ENCODE measurements around the gene CMC2. TPM values are rescaled to one million over a fixed set of nuclear protein-coding genes. Genes with fewer than 3 reads are reported as not detected.

CMC2 gene
- total and polyA plus RNA-seq, 2 of the 13 experiments (the other 11 are each of a cell fraction or from before 2014, with no cell fraction given), result 116 to 129 TPM

- TF ChIP-seq SKIL (CRISPR knock-in tag; IDR thresholded peaks at IDR 0.05; ENCODE audit: borderline replicate concordance), result peak; percentile 71; the same call in 1 of the 2 replicates
- no peak for TF ChIP-seq ZNF784 (CRISPR knock-in tag; IDR thresholded peaks at IDR 0.05; ENCODE audit: borderline replicate concordance)
- no peak for TF ChIP-seq TRIM22 (IDR thresholded peaks at IDR 0.05)
- TF ChIP-seq ZBTB10 (CRISPR knock-in tag; IDR thresholded peaks at IDR 0.05; ENCODE audit: borderline replicate concordance), result peak; percentile 91; the same call in 1 of the 2 replicates
- TF ChIP-seq ZSCAN29 (CRISPR knock-in tag; conservative IDR thresholded peaks at IDR 0.05), result peak; percentile 43
- no peak for TF ChIP-seq HDAC6 (IDR thresholded peaks at IDR 0.05; ENCODE audit: low read depth, low read length)
- TF ChIP-seq DMAP1 (CRISPR knock-in tag; IDR thresholded peaks at IDR 0.05), result peak; percentile 78
- TF ChIP-seq ZNF30 (CRISPR knock-in tag; IDR thresholded peaks at IDR 0.05), result no peak; the same call in 1 of the 2 replicates
- TF ChIP-seq GMEB2 (CRISPR knock-in tag; IDR thresholded peaks at IDR 0.05; ENCODE audit: low read depth), result peak; percentile 49; the same call in 1 of the 2 replicates
- TF ChIP-seq ZKSCAN1 (IDR thresholded peaks at IDR 0.05; ENCODE audit: low read length), result 0 out of 2 replicates have a peak, but pooled peaks have one; percentile 30
- no peak for TF ChIP-seq ZNF326 (CRISPR knock-in tag; IDR thresholded peaks at IDR 0.05; ENCODE audit: borderline replicate concordance)
- no peak for TF ChIP-seq MIER2 (CRISPR knock-in tag; IDR thresholded peaks at IDR 0.05)
- no peak for TF ChIP-seq CENPX (CRISPR knock-in tag; IDR thresholded peaks at IDR 0.05)
- 0 out of 2 replicates have a peak, but pooled peaks have one; percentile 58 for TF ChIP-seq MTA1 (CRISPR knock-in tag; IDR thresholded peaks at IDR 0.05; ENCODE audit: borderline replicate concordance)
- peak; percentile 67 for TF ChIP-seq HNRNPLL (IDR thresholded peaks at IDR 0.05; ENCODE audit: low read depth, low read length, poor library complexity, severe bottlenecking)
- TF ChIP-seq ZNF3 (CRISPR knock-in tag; IDR thresholded peaks at IDR 0.05), result peak; percentile 3; the same call in 1 of the 2 replicates
- TF ChIP-seq CENPBD1 (CRISPR knock-in tag; IDR thresholded peaks at IDR 0.05; ENCODE audit: borderline replicate concordance, low read depth), result 0 out of 2 replicates have a peak, but pooled peaks have one; percentile 80
- peak; percentile 28; the same call in 1 of the 2 replicates for TF ChIP-seq RXRB (CRISPR knock-in tag; IDR thresholded peaks at IDR 0.05; ENCODE audit: borderline replicate concordance)
Measured at GRCh38 chr16:81006813-81007695, at the start of gene CMC2, which contains the start of gene CENPN (continued).
